Activated naive CD8-positive, alpha-beta T cell treated with anti-CD3 and anti-CD28 coated beads, Interleukin-2, amount 50 U/mL, for 16 hours (primary cell): ENCODE results near the gene ZP3.
"Not testable (repeated sequence)": the region's sequence is repeated elsewhere in the genome, so short reads cannot be mapped to it uniquely, and the experiment has no call there.

Experiments
- DNase-seq: peaks from one replicate; pipeline ENCODE4 v3.0.0-alpha.2; 2020; ENCODE audit warnings: low read depth, low spot score

ZP3 gene

DNA sequence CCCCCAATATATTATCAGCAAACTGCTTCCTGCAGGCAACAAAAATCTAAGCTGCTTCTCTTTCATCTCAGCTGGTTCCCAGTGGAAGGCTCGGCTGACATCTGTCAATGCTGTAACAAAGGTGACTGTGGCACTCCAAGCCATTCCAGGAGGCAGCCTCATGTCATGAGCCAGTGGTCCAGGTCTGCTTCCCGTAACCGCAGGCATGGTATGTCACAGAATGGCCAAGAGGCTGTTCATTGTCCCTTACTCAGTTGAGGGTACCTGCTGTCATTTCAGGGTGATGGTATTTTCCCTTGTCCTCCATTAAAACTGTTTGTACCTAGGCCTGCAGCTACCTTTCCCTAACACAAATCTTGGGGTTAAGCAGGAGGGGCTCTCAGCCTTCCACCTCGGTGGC, 15.7 kb downstream of the ZP3 start:
- DNase-seq: not testable (repeated sequence)

- not testable (repeated sequence) for DNase-seq
Observed at GRCh38 chr7:76441792-76442191, 17.0 kb downstream of the ZP3 start.

- DNase-seq: not testable (repeated sequence)
Observed at GRCh38 chr7:76442664-76443446, 18.1 kb downstream of the ZP3 start.

DNA sequence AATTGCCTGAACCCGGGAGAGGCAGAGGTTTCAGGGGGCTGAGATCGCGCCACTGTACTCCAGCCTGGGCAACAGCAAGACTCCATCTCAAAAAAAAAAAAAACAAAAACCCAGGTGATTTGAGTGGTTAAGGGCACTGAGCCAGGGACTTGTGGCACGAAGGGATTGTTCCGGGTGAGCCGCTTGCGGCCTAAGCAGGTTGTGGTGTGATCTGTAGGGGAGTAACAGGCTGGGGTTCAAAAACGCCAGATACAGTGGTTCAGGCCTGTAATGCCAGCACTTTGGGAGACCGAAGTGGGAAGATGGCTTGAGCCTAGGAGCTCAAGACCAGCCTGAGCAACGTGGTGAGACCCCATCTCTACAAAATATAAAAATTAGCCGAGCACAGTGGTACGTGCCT, 19.1 kb downstream of the ZP3 start:
- not testable (repeated sequence) for DNase-seq

DNA sequence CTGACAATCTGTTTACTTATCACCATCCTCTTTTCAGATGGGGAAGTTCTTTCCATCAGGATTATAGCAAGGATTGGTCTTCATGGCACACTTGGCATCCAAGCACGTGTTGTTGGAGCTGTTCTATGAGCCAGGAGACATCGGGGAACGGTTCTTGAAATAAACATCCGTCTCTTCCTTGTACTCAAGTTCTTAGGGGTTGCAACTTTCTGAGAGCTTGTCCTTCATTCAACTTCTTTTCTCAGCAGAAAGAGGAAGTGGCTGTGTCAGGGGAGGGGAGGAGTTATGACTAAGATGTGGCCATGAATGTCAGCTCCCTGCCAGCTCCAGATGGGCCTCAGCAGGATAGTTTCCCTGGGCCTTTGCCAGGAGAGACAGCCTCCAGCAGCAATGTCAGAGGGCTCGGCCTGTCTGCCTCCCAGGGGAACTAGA, 20.8 kb downstream of the ZP3 start:
- not testable (repeated sequence) for DNase-seq

DNA sequence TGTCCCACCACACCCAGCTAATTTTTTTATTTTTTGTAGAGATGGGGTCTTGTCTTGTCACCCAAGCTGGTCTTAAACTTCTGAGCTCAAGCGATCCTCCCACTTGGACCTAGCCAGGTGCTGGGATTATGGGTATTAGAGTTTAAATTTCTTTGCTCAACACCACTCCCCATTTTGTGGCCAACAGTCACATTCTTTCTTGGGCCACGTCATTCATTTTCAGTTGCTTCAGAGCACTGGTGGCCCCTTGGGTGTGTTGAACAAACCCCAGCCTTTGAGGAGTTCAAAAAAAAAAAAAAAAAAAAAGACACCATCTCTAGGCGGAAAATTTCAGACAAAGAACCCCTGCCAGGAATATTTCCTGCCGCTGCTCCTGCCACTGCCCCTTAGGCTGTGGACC, 32.3 kb downstream of the ZP3 start:
- not testable (repeated sequence) for DNase-seq

- not testable (repeated sequence) for DNase-seq
Observed at GRCh38 chr7:76458504-76458903, 33.8 kb downstream of the ZP3 start.

DNA sequence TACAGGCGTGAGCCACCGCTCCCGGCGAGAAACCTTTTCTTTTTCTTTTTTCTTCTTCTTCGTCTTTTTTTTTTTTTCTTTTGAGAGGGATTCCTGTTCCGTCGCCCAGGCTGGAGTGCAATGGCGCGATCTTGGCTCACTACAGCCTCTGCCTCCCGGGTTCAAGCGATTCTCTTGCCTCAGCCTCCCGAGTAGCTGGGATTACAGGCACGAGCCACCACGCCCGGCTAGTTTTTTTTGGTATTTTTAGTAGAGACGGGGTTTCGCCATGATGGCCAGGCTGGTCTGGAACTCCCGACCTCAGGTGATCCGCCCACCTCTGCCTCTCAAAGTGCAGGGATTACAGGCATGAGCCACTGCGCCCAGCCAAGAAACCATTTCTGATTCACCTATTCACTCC, 36.0 kb downstream of the ZP3 start:
- DNase-seq: not testable (repeated sequence)

DNA sequence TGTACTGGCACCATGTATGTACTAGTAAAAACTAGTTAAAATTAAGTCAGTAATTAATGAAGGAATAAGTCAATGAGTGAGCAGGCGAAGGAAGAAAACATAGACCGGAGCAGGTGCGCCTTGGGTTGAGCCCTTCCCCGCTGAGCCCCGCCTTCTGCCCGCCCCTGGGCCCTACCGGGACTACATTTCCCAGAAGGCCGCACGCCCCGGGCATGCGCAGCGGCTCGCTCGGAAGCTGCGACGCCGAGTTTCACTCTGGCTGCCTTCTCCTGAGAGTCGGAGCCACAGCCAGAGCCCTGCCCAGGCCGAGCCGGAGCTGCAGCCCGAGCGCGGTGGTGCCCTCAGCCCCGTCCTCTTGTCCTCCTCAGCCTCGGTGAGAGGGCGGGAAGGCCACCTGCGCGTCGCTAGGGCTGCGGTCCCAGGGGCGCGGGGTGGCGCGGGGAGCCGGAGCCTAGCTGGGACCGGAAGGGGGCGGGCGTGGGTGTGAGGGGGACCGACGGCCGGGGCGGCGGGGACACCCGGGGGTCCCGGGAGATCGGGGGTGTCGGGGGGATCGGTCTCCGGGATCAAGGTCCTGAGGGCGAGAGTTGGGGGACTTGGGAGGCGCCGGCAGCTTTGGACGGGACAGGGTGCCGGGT, 36.8 kb downstream of the ZP3 start, which contains the start of gene DTX2:
Gene DTX2, plus strand, starts transcription at position 246 of the 638 bp plus-strand sequence. CDS start 18,801 bp downstream, outside the sequence.
- DNase-seq: not testable (repeated sequence)

DNA sequence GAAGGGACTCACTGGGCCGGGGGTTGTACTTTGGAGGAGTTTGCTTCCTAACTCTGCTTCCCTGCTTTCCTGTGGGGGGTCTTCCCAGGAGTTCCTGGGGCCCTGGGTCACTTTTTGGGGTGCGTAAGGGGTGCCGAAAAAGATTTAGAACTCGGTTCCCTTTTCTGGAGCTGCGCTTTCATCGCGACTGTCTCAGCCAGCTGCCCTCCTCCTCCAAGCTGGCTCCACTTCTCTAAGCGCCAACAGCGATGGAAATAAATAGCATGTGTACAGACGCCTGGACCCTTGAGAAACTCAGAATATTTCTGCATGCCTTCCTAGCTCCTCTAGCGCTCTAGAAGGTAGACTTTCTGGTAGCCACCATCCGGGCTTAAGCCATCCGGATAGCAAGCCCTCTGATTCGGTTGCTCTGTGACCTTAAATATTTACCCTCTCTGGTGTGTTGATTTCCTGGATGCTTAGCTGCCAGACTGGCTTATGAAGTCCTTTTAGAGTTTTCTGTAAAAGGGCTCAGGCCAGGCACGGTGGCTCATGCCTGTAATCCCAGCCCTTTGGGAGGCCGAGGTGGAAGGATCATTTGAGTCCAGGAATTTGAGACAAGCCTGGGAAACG, 37.6 kb downstream of the ZP3 start:
- not testable (repeated sequence) for DNase-seq

- DNase-seq: not testable (repeated sequence)
Observed at GRCh38 chr7:76464959-76465358, 40.2 kb downstream of the ZP3 start.

- not testable (repeated sequence) for DNase-seq
Observed at GRCh38 chr7:76465950-76466349, 41.2 kb downstream of the ZP3 start.

DNA sequence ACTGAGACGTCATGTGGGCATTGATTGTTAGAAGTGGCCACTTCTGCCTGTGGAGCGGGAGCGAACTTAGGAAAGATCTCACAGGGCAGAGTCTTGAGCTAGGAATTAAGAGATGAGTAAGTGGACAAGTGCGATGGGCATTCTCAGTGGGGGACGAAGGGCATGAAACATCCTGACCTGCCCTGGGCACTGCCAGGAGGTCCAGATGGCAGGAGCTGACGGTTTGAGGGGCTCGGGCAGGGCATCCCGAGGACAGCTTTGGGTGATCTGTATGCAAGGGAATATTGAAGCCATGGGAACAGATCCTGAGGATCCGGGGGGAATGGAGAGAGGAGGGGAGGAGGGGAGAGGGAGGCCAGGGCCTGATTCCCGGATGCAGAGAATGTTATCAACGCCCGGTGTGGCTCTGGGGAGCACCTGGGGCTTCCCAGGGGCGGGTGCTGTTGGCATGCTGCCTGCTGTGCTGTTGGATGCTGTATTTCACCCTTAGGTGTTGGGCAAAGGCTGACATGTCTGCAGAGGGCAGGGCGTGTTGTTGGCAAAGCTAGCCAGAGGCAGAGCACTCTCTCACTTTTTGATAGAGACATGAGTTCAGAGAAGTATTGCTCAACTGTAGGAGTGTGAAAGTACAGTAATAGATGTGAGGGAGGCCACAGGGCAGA, 43.1 kb downstream of the ZP3 start:
- not testable (repeated sequence) for DNase-seq

DNA sequence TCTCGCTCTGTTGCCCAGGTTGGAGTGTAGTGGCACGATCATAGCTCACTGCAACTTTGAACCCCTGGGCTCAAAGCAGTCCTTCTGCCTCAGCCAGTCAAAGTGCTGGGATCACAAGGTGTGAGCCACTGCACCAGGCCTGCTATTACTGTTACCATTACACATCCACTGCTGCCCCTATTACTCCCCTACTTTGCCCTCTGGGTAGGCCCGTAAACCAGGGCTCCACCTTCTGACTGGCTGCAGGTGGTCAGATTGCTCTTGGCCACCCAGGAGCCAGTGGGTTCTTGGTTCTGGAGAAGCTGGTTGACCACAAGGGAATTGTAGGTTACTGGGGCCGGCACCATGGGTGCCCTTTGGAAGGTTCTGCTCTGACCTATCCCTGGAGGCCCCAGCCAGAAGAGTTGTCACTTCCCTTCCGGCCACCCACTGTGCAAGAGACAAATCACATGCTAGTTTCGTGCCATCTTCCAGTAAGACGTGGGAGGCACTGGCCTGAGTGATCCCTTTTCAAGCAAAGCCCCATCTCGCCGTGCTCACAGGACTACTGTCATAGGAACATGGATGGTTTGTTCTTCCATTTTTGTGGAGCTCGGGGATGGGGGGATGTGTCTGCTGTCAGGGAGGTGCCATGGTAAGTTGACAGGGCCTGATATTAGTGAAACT, 46.9 kb downstream of the ZP3 start:
- DNase-seq: not testable (repeated sequence)

DNA sequence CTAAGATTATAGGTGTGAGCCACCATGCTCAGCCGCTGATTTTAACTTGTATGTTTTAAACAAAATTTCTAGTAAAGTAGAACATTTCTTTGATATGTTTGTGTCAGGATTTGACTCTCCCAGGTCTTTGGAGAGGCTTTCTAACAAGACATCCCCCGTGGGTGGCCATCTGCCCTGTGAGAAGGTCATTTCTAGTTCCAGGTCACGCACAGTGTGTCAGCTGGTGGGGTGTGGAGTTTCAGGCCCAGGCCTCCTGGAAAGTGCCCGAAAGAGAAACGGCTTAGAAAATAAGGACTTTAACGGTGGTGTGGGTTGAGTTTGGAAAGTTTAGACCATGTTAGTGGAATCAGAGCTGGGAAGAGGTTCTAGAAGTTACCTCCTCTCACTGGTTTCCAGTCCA, 48.3 kb downstream of the ZP3 start:
- DNase-seq: not testable (repeated sequence)

DNA sequence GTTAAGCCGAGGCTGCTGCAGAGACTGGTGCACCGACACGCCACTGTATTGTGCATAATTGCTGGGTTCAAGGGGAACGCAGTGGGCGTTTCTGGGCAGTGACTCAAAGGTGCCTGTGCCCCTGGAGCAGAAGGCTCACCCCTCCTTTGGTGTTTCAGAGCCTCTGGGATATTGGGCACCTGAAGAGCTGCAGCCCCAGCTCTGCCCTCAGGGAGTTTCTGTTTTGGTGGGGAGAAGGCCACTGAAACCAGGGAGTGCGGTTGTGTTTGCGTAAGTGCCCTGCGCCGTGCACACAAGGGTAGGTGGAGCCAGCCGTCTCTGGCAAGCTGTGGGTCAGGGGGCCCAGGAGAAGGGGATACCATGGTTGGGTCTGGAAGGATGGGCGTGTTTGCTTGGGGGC, 51.5 kb downstream of the ZP3 start:
- DNase-seq: not testable (repeated sequence)

GRCh38 chr7:76476742-76477474, 52.2 kb downstream of the ZP3 start:
- not testable (repeated sequence) for DNase-seq

- not testable (repeated sequence) for DNase-seq
Observed at GRCh38 chr7:76479628-76480027, 54.9 kb downstream of the ZP3 start.

DNA sequence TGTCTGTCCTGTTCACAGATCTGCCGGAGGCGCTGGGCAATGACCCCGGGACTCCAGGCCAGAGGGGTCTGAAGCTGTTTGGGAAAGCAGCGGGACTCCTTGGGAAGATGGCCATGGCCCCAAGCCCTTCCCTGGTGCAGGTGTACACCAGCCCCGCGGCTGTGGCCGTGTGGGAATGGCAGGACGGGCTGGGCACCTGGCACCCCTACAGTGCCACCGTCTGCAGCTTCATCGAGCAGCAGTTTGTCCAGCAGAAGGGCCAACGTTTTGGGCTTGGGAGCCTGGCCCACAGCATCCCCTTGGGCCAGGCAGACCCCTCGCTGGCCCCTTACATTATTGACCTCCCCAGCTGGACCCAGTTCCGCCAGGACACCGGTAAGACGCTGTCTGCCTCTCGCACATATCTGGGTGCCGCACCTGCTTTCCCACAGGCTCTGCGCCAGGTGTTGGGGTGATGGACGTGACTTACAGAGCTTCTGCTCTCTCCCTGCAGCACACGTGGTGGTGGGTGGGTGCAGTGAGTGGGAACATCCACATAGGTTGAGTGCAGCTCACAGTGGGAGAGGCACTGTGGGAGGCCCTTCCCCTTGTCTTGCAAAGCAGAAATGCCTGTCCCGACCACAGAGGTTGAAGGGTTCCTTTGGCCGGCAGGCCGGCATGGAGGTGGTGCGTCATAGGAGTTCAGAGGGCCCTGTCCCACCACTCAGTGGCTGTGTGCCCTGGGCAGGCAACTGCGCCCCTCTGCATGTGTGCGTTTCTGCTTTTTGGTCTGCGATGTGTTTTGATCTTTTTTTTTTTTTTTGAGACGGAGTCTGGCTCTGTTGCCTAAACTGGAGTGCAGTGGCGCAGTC, 55.9 kb downstream of the ZP3 start:
- not testable (repeated sequence) for DNase-seq

DNA sequence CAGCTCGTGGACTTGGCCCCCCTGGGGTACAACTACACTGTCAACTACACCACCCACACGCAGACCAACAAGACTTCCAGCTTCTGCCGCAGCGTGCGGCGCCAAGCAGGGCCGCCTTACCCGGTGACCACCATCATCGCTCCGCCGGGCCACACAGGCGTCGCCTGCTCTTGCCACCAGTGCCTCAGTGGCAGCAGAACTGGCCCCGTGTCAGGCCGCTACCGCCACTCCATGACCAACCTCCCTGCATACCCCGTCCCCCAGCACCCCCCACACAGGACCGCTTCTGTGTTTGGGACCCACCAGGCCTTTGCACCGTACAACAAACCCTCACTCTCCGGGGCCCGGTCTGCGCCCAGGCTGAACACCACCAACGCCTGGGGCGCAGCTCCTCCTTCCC, 57.9 kb downstream of the ZP3 start:
- DNase-seq: not testable (repeated sequence)
